Suppressor macrophage treated with lipopolysaccharide for 4 hours (primary cell): ENCODE results near the gene MOV10L1.

Experiments used
- DNase-seq: peaks from one replicate; pipeline ENCODE4 v3.0.0-alpha.2; 2020

The MOV10L1 gene

DNA sequence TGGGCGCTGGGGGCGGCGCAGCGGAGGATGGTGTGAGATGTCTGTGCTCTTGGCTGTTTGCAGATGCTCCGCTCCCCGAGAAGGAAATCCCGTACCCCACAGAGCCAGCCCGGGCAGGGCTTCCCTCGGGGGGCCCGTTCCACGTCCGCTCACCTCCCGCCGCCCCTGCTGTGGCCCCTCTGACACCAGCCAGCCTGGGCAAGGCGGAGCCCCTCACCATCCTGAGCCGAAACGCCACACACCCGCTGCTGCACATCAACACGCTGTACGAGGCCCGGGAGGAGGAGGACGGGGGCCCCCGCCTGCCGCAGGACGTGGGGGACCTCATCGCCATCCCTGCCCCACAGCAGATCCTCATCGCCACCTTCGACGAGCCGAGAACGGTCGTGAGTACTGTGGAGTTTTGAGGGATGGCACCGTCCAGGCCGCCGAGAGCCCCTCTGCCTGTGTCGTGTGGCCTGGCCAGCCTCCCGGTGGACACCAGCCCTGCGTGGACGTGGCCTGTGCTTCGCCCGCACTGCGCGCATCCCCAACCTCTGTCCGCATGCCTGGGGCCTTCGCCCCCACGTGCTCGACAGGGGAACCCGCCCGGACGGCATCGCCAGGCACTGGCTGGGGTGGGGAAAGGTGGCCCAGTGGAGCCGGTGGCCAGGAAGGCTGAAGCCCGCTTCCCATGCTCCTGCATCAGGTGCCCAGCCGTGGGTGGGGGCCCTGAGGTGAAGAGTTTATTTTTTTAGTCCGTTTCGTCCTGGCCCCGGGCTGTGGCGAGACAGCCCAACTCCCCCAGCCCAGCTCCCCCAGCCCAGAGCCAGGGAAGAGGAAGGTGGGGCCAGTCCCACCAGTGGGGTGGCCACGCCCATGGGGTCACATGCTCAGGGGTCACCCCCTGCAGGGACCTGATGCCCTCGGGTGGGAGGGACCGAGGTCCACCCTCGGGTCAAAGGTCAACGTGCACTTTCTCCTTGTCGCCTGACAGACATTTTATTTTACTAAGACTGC is 89.4 kb downstream of the MOV10L1 start:
- DNase-seq: no peak

DNA sequence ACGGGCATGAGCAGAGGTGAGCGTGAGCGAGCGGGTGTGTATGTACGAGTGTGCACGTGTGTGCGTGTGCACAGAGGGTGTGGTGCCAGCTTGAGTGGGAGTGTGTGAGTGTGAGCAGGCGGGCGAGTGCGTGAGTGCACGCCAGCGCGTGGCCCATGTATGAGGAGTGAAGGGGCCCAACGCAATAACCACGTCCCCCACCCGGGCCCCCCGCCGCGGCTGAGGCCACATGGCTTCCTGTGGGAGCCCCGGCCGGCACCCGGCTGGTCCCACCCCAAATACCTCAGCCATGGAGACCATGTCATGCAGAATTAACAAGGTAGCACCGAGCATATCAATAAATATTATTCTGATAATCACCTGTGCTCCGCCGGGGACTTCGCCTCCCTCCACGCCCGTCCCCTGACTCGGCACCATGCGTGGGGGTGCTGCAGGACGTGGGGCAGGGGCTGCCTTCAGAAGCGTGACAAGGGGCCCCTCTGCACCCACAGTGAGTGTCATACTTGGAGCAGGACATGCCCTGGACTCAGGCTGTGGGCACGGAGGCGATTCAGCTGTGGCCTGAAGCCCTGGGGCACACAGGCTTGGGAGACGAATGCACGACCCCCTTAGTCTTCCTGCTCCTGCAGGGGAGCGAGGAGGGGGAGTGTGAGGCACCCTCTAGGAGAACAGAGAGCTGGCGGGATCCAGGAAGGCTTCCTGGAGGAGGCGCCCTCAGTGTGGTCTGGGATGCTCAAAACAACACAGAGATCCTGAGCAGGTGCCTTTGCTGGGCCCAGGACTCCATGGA is 90.3 kb downstream of the MOV10L1 start:
- no peak for DNase-seq

DNA sequence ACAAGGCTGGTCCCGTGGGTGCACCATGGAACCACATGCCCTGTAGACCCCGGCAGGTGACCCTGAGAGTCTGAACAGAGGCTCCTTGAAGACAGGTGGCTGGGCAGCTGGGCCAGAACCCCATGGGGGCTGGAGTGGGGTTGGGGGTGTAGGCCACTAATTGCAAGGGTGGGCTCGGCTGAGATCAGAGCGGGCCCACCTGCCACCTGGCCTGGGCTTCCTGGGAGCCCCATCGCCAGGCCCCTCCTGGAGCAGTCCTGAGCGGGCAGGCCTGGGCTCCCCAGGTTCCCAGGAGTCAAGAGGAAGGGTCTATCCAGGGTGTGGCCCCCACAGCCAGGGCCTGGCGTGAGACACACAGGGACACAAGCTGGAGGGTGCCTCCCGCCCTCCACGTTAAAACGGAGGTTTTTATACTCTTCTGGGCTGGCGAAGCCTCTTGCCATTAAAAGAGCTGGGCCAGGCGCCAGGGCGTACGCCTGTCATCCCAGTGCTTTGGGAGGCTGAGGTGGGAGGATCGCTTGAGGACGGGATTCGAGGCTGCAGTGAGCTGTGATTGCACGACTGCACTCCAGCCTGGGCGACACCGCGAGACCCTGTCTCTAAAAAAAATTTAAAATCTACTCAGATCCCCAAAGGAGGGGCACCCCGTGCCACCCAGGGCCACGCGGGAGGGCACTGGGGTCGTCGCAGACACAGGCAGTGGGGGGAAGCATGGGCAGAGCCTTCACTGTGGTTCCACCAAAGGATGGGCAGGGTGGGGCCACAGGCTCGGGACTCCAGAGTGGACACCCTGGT is 91.1 kb downstream of the MOV10L1 start:
- DNase-seq: no peak

DNA sequence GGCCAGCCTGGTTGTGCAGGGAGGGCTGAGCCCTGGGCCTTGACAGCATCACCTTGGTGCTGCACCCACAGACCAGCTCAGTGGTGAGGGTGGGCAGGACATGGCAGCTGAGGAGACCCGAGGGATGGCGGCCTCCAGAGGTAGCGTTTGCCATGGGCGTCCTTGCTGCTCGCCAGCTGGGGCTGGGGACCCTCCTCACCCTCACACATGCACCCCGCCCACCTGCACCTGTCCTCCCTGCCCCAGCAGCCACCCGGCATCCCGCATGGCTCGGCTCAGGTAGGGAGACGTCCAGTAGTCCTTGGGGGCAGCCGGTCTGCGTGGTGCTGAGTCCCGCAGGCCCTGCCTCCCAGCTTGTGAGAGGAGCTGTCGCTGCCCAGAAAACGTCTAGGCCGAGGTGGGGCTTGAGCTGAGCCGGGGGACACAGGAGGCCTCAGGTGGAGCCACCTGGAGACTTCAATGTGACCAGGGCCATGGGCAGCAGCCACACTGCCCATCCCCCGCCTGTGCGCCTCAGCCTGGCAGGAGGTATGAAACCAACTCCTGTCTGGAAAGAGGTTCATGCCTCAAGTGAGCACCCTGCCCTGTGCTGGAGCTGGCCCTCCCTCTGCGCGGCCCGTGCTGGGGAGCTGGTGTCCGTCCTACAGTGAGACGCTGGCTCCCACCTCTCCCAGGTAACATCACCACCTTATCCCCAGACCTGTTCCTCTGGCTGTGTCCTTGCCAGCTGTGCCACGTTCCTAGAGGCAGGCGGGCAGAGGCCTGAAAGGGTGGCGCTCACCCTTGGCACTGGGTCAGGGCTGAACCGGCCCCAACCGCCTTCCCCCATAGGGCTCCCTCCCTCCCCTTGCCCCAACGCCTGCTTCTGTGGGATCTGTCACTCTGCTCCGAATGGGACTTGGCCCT is 92.6 kb downstream of the MOV10L1 start:
- DNase-seq: no peak

DNA sequence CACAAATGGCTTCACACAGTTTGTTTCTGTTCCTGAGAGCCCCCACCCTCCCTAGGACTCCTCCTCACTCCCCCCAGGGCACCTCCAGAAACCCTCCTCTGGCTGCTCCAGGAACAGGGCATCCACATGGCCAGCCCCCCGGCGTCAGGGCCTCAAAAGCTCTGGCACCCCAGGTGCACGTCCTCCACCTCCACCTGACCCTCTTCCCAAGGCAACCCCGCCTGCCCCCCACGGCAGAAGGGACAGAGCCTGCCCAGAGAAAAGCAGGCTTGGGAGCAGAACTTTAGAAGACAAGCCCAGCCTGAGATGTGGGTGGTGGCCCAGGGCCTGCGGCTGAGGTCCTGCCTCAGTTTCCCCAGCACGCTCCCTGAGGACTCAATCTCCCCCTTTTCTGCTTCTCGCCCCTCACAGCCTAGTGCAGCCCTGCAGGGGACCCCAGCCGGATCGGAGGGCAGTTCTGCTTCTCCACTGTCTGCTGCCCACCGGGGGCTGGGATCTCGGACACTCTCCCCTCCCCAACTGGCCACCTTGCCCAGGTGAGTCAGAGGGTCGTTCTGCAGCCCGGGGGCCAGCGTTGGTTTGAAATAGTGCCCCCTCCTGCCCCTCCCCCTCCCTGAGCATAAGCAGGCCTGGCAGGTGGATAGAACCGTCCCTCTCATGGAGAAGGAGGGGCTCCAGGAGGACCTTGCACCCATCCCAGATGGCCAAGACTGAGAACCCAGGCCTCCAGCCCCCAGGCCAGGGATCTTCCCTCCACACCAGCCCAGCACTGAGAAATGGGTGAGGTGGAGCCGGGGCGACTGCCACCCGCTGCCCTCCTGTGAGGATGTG is 93.5 kb downstream of the MOV10L1 start:
- no peak for DNase-seq

DNA sequence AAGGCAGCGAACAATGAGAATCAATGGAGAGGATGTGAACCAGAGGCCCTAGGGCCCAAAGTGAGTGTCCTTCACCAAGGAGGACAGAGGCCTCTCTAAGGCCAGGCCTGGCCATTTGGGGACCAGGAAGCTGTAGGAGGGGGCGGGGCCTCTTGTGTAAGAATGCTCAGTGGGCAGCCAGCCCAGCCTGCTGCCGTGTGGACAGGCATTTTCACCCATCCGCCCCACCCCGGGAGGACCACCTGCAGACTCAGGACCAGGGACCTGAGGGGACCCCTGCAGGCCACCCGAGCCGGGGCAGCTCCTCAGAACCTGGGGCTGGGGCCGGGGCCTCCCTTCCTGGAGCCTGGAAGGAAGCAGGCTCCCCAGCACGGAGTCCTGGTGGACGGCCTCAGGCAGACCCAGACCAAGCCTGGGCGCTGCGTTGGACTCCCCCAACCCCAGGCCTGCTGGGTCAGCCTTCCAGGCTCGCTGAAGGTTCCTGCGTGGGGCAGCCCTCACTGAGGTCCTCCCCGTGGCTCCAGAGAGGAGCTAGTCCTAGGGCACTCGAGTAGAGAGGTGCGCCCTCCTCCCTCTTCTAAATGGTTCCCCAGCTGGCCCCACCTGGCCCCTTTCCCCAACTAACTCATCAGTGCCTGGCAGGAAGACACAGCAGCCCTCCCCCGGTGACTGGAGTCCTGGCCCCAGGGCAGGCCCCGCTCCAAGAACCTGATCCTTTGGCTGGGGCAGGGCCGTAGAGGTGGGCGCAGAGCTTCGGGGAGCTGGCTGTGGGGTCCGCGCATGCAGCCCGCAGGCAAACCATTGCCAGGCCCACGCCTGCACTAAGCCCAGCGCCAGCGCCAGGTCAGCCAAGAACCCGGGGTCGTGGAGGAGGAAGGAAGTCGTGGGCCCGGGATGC is 94.4 kb downstream of the MOV10L1 start:
- DNase-seq: peak; percentile 57

DNA sequence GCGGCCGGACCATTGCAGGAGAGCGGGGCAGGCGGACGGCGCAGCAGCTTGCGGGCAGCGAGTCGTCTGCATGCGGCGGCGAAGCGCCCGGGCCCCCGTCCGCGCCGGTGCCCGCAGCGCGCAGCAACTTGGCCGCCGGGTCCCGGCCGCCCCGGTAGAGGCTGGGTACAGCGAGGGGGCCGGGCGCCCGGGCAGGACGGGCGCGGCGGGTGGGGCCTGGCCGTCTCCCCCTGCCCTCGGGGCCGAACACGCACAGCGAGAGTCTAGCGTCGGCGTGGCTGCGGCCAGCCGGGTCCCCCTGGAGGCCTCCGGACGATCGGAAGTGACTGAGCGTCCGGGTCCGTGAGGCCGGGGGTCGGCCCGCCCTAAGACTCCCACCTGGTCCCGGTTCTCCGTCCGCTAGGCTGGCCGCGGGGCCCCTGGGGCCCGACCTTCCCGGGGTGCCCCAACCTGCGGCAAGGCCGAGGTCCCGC is 95.1 kb downstream of the MOV10L1 start:
- DNase-seq: no peak

DNA sequence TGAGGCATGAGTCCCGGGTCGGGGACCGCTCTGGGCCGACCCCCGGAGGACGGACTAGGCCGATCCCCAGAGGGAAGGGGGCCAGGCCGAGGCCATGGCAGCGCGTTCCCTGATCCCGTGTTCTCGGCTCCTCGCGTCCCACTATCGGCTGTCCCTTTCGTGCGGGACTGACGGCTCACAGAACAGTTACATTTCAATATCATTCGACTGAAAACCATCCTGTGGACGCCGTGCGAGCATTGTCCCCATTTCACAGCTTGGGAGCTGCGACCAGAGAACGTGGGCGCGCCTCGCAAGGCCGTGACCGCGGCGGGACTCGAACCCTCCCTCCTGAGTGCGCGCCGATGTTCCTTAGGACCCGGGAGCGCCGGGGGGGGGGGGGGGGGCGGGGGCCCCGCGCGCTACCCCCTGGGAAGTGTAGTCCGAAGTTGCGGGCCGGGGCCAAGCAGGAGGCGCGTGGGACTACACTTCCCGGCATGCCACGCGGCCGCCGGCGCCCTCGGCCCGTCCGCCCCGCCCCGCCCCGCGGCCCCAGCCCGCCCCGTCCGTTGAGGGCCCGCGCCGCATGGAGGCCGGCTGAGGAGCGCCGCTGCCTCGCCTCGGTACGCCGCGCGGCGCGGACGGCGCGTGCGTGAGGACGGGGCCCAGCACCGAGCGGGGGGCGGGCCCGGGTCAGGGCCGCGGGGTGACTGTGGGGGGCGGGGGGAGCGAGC is 95.7 kb downstream of the MOV10L1 start, which contains the start of gene TRABD:
TRABD (plus strand) TSS at position 539 of the 713 bp plus-strand sequence. CDS start 7,148 bp downstream, outside the sequence.
- peak; percentile 96 for DNase-seq

DNA sequence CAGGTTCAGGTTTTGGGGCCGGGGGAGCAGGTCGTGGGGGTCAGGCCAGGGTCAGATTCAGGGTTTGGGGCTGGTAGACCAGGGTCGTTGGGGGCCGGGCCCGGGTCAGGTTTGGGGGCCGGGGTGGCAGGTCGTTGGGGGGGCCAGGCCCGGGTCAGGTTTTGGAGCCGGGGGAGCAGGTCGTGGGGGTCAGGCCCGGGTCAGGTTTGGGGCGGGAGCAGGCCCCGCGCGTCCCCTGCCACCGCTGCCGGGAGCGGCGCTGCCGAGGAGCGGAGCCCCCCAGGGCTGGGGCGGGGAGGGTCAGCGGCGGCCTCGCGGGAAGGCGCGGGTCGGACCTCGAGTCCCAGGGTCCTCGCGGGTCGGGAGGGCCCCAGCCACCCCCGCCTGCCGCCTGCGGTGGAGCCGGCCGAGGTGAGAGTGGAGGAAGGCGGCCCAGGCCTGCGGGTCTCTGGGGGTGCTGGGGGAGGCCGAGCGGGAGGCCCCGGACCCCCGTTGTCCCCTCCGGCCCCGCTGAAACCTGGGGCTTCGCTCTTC is 96.4 kb downstream of the MOV10L1 start:
- no peak for DNase-seq

DNA sequence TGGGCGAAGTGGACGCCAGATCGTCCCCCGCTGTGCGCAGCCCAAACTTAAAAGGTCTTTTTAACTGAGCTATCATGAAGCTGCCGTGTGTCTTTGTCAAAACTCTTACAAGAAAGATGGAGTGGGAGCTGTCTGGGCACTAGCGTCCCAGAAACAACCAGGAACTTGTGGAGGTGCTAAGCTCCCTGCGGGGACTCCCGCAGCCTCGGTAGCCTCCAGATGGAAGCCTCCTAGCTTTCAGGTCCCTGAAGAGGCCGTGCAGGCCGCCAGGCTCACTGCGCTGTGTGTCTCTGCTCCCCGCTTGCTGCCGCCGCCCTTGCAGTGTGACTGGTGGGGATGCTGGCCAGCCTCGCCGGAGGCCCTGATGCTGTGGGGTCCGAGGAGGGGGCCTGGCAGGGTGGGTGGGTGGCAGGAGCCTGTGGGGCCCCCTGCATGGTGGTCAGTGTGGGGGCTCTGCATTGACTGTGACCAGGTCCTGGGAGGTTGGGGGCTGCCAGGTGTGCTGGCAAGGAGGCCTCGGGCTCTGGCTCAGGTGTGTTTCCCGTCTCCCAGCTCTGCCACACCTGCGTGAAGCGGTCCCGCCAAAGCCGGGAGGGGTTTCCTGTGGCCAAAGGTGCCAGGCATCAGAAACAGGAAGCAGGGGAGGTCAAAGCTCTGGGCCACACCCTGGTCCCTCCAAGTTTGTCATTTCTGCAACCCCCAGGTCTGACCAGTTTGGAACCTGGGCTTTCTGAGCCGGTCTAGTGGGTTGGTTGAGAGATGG is 97.1 kb downstream of the MOV10L1 start:
- DNase-seq: no peak

DNA sequence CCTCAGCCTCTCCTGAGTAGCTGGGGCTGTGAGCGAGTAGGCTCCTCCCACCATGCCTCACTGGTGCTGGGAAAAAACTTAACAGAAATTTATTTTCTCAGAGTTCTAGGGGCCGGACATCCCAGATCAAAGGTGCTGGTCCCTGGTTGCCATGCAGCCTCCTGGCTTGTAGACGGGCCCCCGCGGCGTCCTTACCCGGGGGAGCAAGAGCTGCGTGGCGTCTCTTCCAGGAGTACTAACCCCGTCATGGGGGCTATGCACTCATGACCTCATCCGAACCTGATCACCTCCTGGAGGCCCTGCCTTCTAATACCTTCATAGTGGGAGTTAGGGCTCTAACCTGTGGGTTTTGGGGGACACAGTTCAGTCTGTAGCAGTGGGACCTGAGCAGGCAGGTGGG is 98.5 kb downstream of the MOV10L1 start:
- no peak for DNase-seq

DNA sequence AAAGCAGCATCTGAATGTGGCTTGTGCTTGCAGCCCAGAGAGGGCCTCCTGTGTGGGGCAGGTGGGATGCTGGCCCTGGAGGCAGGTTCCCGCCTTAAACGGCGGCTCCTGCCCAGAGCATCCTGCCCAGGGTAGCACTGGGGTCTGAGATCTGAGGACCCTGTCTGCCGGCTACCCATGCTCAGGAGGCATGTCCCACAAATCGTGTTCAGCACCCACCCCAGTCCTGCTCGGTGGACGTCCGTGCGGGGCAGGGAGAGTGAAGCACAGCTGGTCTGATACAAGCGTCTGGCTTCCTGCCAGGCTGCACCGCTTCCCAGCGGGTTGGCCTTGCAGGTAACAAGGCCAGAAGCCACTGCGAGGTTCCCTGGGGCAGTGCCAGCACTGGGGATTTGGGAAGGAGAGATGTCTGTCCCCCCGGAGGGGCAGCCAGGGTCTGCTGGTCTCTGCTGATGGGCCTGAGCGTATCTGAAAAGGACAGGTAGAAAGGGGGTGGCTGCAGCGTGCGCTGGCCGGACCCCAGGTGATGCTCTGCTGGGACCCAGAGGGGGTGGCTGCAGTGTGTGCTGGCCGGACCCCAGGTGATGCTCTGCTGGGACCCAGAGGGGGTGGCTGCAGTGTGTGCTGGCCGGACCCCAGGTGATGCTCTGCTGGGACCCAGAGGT is 99.5 kb downstream of the MOV10L1 start:
- DNase-seq: no peak

DNA sequence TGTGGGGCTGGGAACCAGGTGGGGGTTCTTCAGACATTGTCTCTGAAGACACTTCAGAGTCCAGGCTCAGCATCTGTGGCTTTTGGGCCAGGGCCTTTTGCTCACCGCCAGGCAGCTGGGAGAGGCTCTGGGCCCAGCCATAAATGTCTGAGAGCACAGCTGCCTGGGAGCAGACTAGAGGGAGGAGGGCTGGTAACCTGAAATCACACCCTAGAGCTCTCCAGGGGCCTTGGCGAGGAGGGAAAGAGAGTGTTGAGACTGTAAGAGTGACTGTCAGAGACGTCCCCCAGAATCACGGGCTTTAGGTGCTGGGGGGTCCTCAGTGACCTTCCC is 100.0 kb downstream of the MOV10L1 start:
- DNase-seq: no peak

DNA sequence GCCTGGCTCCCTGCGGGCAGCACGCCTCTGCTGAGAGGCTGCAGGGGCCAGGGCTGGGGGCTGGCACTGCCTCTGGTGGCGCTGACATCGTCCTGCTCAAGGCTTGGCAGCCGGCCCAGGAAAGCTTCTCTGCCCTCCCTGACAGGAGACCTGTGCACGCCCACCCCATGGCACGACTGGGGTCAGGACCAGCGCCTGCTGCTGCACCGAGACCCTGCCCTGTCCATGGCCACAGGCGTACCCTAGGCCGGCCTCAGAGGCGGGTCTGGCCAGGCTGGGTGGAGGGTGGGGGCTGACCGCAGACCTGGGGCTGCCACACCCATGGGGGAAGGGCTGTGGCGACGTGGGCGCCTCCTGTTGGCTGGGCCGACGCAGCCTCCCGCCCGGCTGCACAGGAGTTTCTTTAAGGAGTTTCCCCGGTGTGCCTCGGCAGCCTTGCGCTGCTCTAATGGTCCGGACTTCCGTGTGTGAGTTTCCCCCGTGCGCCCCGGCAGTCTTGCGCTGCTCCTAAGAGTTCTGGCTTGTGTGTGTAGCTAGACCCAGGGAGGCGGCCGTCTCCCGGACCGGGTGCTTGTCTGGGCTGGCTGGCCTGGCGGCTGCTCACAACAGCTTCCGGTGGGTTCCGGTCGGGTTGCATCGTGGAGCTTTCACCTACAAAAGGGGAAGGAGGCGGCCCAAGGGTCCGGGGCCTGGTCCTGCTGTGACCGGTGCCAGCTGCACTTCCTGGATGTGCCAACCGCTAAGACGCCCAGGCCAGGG is 100.6 kb downstream of the MOV10L1 start:
- peak; percentile 79 for DNase-seq

DNA sequence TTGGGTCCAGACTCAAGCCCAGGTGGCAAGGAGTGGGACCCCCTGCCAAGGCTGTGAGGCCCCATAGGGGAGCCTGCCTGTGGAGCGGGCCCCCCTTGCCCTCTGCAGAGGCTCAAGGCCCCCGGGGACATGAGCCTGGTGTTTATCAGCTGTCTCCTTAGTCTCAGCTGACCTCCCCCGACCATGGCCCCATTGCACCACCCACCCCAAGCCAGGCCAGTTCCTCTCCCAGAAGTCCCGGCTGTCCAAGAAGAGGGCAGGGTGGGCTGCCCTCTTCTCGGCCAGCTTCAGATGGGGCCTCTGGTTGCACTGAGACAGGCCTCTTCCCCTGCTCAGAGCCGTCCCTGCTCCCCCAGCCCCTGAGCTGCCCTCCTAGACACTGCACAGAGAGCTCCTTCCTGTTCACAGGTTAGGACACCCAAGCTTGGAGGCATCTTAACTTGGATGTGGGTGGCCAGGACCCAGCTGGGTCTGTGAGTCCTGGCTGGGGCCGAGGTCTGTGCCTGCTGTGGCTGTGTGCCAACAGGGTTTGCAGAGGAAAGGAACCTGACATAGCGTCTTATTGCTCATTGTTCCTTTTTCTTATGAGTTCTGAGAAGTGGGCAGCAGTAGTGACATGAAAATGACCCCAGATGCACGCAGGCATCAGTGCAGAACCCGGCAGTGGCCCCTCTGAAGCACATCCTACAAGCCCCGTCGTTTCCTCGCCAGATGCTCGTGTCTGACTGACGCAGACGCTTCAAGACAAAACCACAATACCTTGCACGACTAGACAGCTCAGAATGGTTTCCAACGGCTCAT is 101.3 kb downstream of the MOV10L1 start:
- DNase-seq: peak; percentile 87
